ENCODE results near the gene PGGT1B. TPM values are rescaled to one million over a fixed set of nuclear protein-coding genes. Genes with fewer than 3 reads are reported as not detected.

Gene PGGT1B
- total RNA-seq, 1 donor from 2014 or later: 19.1 TPM

- DNase-seq (ENCODE audit: low read depth): no peak
Observed at GRCh38 chr5:115181757-115182156, 80.9 kb downstream of the PGGT1B start.

- no peak for DNase-seq (ENCODE audit: low read depth)
Observed at GRCh38 chr5:115180165-115180709, 82.4 kb downstream of the PGGT1B start.

- DNase-seq (ENCODE audit: low read depth): no peak
Observed at GRCh38 chr5:115179394-115180164, 83.1 kb downstream of the PGGT1B start.

- no peak for DNase-seq (ENCODE audit: low read depth)
Observed at GRCh38 chr5:115179030-115179393, 83.7 kb downstream of the PGGT1B start.

GRCh38 chr5:115170929-115171510 is 91.7 kb downstream of the PGGT1B start:
- no peak for DNase-seq (ENCODE audit: low read depth)

GRCh38 chr5:115170134-115170928 is 92.3 kb downstream of the PGGT1B start:
- DNase-seq (ENCODE audit: low read depth): no peak

- DNase-seq (ENCODE audit: low read depth): peak; percentile 72
Observed at GRCh38 chr5:115169487-115170133, 93.1 kb downstream of the PGGT1B start, which contains the start of gene TRIM36. TRIM36 (minus strand) TSS chr5:115169908; CDS start chr5:115169634, 274 bp downstream.

GRCh38 chr5:115168829-115169486 is 93.7 kb downstream of the PGGT1B start:
- no peak for DNase-seq (ENCODE audit: low read depth)

- DNase-seq (ENCODE audit: low read depth): no peak
Observed at GRCh38 chr5:115166744-115167393, 95.8 kb downstream of the PGGT1B start.

GRCh38 chr5:115165790-115166189 is 96.9 kb downstream of the PGGT1B start:
- DNase-seq (ENCODE audit: low read depth): no peak

GRCh38 chr5:115160975-115161475 is 101.7 kb downstream of the PGGT1B start:
- no peak for DNase-seq (ENCODE audit: low read depth)

Other genes starting within 250 kb of the PGGT1B start
- 2.6 and 4.0 TPM in 2 replicates for gene TRIM36, start 93.0 kb downstream of the PGGT1B start, total RNA-seq
- 5.7 and 12.2 TPM in 2 replicates for gene CCDC112, start 33.8 kb upstream of the PGGT1B start, total RNA-seq

All from renal cortical epithelial cell (primary cell).